SU-DHL-6 (cell line): Measurements from ENCODE around the gene RAP1GAP2.

Source experiments
- H2AFZ ChIP-seq: fragments of 200-600 bp; sonication (generic); 2 replicates; pipeline ENCODE4 v1.6.1; 2014; ENCODE audit warnings: low read depth, mild to moderate bottlenecking, moderate library complexity, mixed read lengths, antibody characterized with exemption, low read length; ENCODE audit not compliant: severe bottlenecking
- H3F3A ChIP-seq: fragments of 200-600 bp; shearing (Covaris generic); 2 replicates; pipeline ENCODE4 v1.6.0; 2016; ENCODE audit warnings: antibody characterized with exemption, mild to moderate bottlenecking; ENCODE audit not compliant: insufficient read depth
- H3K27ac ChIP-seq: fragments of 200-600 bp; sonication (generic); 2 replicates; pipeline ENCODE4 v1.5.1; 2016; ENCODE audit warnings: low read depth, mild to moderate bottlenecking, low read length, moderate library complexity, mixed read lengths
- H3K27me3 ChIP-seq: fragments of 200-600 bp; sonication (generic), shearing (Covaris generic); 2 replicates; pipeline ENCODE4 v1.6.0; 2014; ENCODE audit warnings: mild to moderate bottlenecking, low read length
- H3K36me3 ChIP-seq: fragments of 200-600 bp; sonication (generic); 2 replicates; pipeline ENCODE4 v1.6.1; 2014; ENCODE audit warnings: mild to moderate bottlenecking, low read length, mixed read lengths
- H3K4me2 ChIP-seq: fragments of 300-600, 200-600 bp; shearing (Covaris generic), sonication (generic); 2 replicates; pipeline ENCODE4 v1.6.0; 2014; ENCODE audit warnings: low read length, low read depth, mild to moderate bottlenecking; ENCODE audit not compliant: poor library complexity, severe bottlenecking
- H3K4me3 ChIP-seq: fragments of 200-600 bp; sonication (generic); 2 replicates; pipeline ENCODE4 v1.5.1; 2014; ENCODE audit warnings: antibody characterized with exemption, low read length, mild to moderate bottlenecking, mixed read lengths; ENCODE audit not compliant: insufficient read depth, poor library complexity, severe bottlenecking
- H3K79me2 ChIP-seq: fragments of 200-600 bp; sonication (generic); 2 replicates; pipeline ENCODE4 v1.6.1; 2014; ENCODE audit warnings: mild to moderate bottlenecking, low read length, moderate library complexity; ENCODE audit not compliant: insufficient read depth
- H3K9ac ChIP-seq: fragments of 200-600 bp; sonication (generic); 2 replicates; pipeline ENCODE4 v1.7.0; 2014; ENCODE audit warnings: mild to moderate bottlenecking, low read length
- H3K9me2 ChIP-seq: fragments of 200-600 bp; sonication (generic); replicated peaks from 2 replicates; pipeline ENCODE4 v1.6.1; 2014; ENCODE audit warnings: low read length; ENCODE audit not compliant: insufficient read depth
- H3K9me3 ChIP-seq: fragments of 200-600 bp; sonication (generic); 2 replicates; pipeline ENCODE4 v1.6.1; 2014; ENCODE audit warnings: low read length, mixed read lengths; ENCODE audit not compliant: insufficient read depth
- H4K20me1 ChIP-seq: fragments of 200-600 bp; sonication (generic); 2 replicates; pipeline ENCODE4 v1.6.1; 2014; ENCODE audit warnings: low read depth, mild to moderate bottlenecking, antibody characterized with exemption, low read length, moderate library complexity, mixed read lengths
- CTCF ChIP-seq: fragments of 200-600 bp; sonication (generic); IDR thresholded peaks from one replicate; pipeline ENCODE4 v1.5.1; 2017; ENCODE audit warnings: antibody characterized with exemption, mild to moderate bottlenecking, low read length, moderate library complexity; ENCODE audit not compliant: insufficient read depth, poor library complexity, severe bottlenecking
- EZH2phosphoT487 ChIP-seq: fragments of 200-600 bp; sonication (generic), shearing (Covaris generic); conservative IDR thresholded peaks from 2 replicates; pipeline ENCODE4 v1.6.1; 2018; ENCODE audit warnings: mild to moderate bottlenecking, antibody characterized with exemption, low read length, moderate library complexity, mixed read lengths

The RAP1GAP2 gene

GRCh38 chr17:2880050-2880449, 83.8 kb downstream of the RAP1GAP2 start:
- Histone ChIP-seq H3K36me3 (no peaks in the 10 kb centered on the region), H3K4me3 (no peak overlapping the region), H3K79me2 (no peaks in the 10 kb centered on the region), H2AFZ (no peak overlapping the region), H3K9me2 (no peaks in the 10 kb centered on the region), H3F3A (no peaks in the 10 kb centered on the region), H3K27ac (no peak overlapping the region), H3K9me3 (no peaks in the 10 kb centered on the region), H3K9ac (no peak overlapping the region), H3K4me2 (no peak overlapping the region), H3K27me3 (no peaks in the 10 kb centered on the region), H4K20me1 (no peaks in the 10 kb centered on the region)
- no peak for TF ChIP-seq CTCF

GRCh38 chr17:2881295-2881694, 85.1 kb downstream of the RAP1GAP2 start:
- no peak overlapping the region for H3K27ac ChIP-seq
- no peak overlapping the region for H3K4me3 ChIP-seq
- H3F3A ChIP-seq, result no peaks in the 10 kb centered on the region
- H2AFZ ChIP-seq, result no peak overlapping the region
- no peaks in the 10 kb centered on the region for H4K20me1 ChIP-seq
- no peaks in the 10 kb centered on the region for H3K9me2 ChIP-seq
- H3K27me3 ChIP-seq, result no peaks in the 10 kb centered on the region
- TF ChIP-seq CTCF (no peak), EZH2phosphoT487 (no peak)
- H3K36me3 ChIP-seq, result no peaks in the 10 kb centered on the region
- no peak overlapping the region for H3K9ac ChIP-seq
- no peaks in the 10 kb centered on the region for H3K79me2 ChIP-seq
- no peak overlapping the region for H3K4me2 ChIP-seq
- H3K9me3 ChIP-seq, result no peaks in the 10 kb centered on the region

- Histone ChIP-seq H3K36me3 (no peaks in the 10 kb centered on the region), H3K27me3 (no peaks in the 10 kb centered on the region), H3K79me2 (no peaks in the 10 kb centered on the region), H3K9ac (no peak overlapping the region), H4K20me1 (no peaks in the 10 kb centered on the region), H3K4me2 (no peak overlapping the region), H2AFZ (no peak overlapping the region), H3F3A (no peaks in the 10 kb centered on the region), H3K27ac (no peak overlapping the region), H3K9me3 (no peaks in the 10 kb centered on the region), H3K4me3 (no peak overlapping the region), H3K9me2 (no peaks in the 10 kb centered on the region)
- TF ChIP-seq EZH2phosphoT487 (no peak), CTCF (no peak)
Observed at GRCh38 chr17:2883544-2884213, 87.4 kb downstream of the RAP1GAP2 start.
